K562 (cell line): ENCODE measurements around the gene UFC1.

Experiments used
- E2F3 ChIP-seq: fragments of 250-450 bp; sonication (Bioruptor Pico); IDR thresholded peaks from 2 replicates; pipeline ENCODE4 v1.4.0; 2020; ENCODE audit warnings: mild to moderate bottlenecking
- EZH2 ChIP-seq: IDR thresholded peaks from 2 replicates; pipeline ENCODE4 v1.6.1; 2012; ENCODE audit warnings: low read depth, mild to moderate bottlenecking, inconsistent platforms, low read length, borderline replicate concordance
- ZNF280B ChIP-seq: fragments of 250-450 bp; sonication (Bioruptor Pico); IDR thresholded peaks from 2 replicates; pipeline ENCODE4 v1.5.1; 2021; ENCODE audit warnings: mild to moderate bottlenecking

DNA sequence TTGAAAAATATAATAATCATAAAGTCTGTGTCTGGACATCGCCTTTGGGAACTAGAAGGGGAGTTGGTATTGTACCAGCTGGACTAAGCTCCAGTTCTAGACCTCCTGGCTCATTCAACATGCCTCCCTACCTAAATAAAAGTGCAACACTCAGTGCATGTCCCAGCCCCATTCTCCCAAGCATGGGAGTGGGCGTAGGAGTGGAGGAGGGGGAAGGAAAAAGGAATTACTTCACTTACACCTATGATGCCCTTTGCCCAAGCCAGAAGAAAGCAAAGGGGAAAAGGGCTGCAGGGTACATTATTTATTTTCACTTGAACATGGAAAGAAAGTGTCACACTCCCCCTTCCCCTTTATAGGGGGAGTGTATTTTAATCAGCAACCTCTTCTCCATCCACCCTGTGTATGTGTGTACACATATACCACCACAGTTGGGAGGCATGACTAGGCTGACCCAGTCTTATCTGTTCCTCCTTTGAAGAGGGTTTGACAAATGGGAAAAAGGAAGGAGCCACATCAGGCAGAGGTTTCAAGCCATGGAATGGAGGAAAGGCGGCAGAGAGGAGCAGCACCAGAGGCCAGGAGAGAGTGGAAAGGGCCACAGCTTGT is 32.6 kb upstream of the UFC1 start:
- TF ChIP-seq E2F3 (CRISPR knock-in tag) (no peak), EZH2 (no peak), ZNF280B (no peak)
